A673 (cell line): ENCODE data around the gene HEPACAM2. TPM values are rescaled to one million over a fixed set of nuclear protein-coding genes. Genes with fewer than 3 reads are reported as not detected.

Experiments used
- BruUV-seq: library from RNA; stranded (reverse); fragments of 400-500 nt; replicated peaks from 2 replicates; lab custom pipeline; 2021; lab: Mats Ljungman, UMichigan
- CTCF ChIA-PET: fragments of 300-600 bp; sonication (Branson Sonifier 250); formaldehyde crosslinking; loops from one replicate; lab custom pipeline; 2022; ENCODE audit warnings: antibody characterized with exemption; lab: Charles Lee
- POLR2A ChIA-PET: fragments of 300-600 bp; sonication (Branson Sonifier 250); formaldehyde crosslinking; loops from one replicate; lab custom pipeline; 2022; ENCODE audit warnings: antibody characterized with exemption; ENCODE audit not compliant: low non-redundant PET; lab: Charles Lee
- DNase-seq: peaks from one replicate; pipeline ENCODE4 v3.0.0-alpha.2; 2015; ENCODE audit warnings: low spot score
- H3K27ac ChIP-seq: fragments of 200-600 bp; sonication (generic); 2 replicates; pipeline ENCODE4 v1.5.1; 2016; ENCODE audit warnings: mixed run types, low read depth, mild to moderate bottlenecking, mixed read lengths, antibody characterized with exemption, low read length; ENCODE audit not compliant: poor library complexity, severe bottlenecking
- H3K27me3 ChIP-seq: fragments of 200-600 bp; sonication (generic); replicated peaks from 2 replicates; pipeline ENCODE4 v1.6.1; 2017; ENCODE audit warnings: mixed run types, low read depth, mild to moderate bottlenecking, mixed read lengths, antibody characterized with exemption, low read length; ENCODE audit not compliant: insufficient read depth, poor library complexity
- H3K36me3 ChIP-seq: fragments of 200-600 bp; sonication (generic); 2 replicates; pipeline ENCODE4 v1.6.1; 2016; ENCODE audit warnings: mixed run types, mild to moderate bottlenecking, mixed read lengths, antibody characterized with exemption, low read length; ENCODE audit not compliant: insufficient read depth, poor library complexity, severe bottlenecking
- H3K4me1 ChIP-seq: fragments of 200-600 bp; sonication (generic); 2 replicates; pipeline ENCODE4 v1.6.1; 2017; ENCODE audit warnings: mixed run types, mild to moderate bottlenecking, mixed read lengths, antibody characterized with exemption, low read length; ENCODE audit not compliant: insufficient read depth, poor library complexity, severe bottlenecking
- H3K4me3 ChIP-seq: fragments of 200-600 bp; sonication (generic); 2 replicates; pipeline ENCODE4 v1.5.1; 2016; ENCODE audit warnings: low read depth, mixed run types, mild to moderate bottlenecking, mixed read lengths, low read length; ENCODE audit not compliant: poor library complexity, severe bottlenecking
- H3K9me3 ChIP-seq: fragments of 200-600 bp; sonication (generic); 2 replicates; pipeline ENCODE4 v1.6.1; 2016; ENCODE audit warnings: mixed run types, low read depth, mild to moderate bottlenecking, mixed read lengths, antibody characterized with exemption, low read length; ENCODE audit not compliant: poor library complexity, severe bottlenecking
- CTCF ChIP-seq: fragments of 300-800, 200-600 bp; sonication (generic); conservative IDR thresholded peaks from 2 replicates; pipeline ENCODE4 v1.5.1; 2017; ENCODE audit warnings: low read depth, mild to moderate bottlenecking, antibody characterized with exemption, low read length, moderate library complexity, mixed read lengths
- EZH2 ChIP-seq: fragments of 200-600 bp; sonication (generic); IDR thresholded peaks from 2 replicates; pipeline ENCODE4 v1.6.1; 2017; ENCODE audit warnings: borderline replicate concordance, low read depth, mild to moderate bottlenecking, mixed read lengths, antibody characterized with exemption, low read length; ENCODE audit not compliant: poor library complexity, severe bottlenecking
- intact Hi-C: fragments of 100-400 bp; cut with micrococcal nuclease; formaldehyde crosslinking; loops from one replicate; pipeline ENCODE4 v1.10.0; 2022; ENCODE audit not compliant: unreplicated experiment
- total RNA-seq: library from RNA; stranded (reverse); gene quantifications from 2 replicates; pipeline ENCODE4 v1.2.3, GENCODE V29; 2021

The HEPACAM2 gene
- total RNA-seq, 1 experiment from 2014 or later, result not detected

DNA sequence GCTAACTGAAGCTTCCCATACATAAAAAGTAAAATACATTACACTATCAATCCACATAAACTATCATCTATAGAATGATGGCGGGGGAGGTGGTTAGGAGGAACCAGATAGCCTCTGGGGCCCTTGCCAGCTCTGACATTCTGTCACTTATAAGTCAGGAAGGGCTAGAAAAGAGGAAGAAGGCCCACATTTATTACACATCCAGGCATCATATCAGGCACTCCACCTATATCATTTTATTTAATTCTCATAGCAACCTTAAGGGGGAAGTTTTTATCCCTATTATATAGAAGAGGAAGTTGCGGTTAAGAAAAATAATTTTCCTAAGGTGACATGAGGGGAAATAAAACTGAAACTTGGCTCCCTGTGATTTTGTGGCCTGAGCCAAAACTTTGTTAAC is 29.9 kb downstream of the HEPACAM2 start:
- TF ChIP-seq EZH2 (no peak), CTCF (no peak)
- H3K4me3 ChIP-seq, result no peak overlapping the region
- no peak for DNase-seq
- ChIA-PET POLR2A (no interaction called here), CTCF (no interaction called here)
- H3K4me1 ChIP-seq, result no peaks in the 10 kb centered on the region
- peaks cover 58% of the 10 kb centered on the region for H3K27me3 ChIP-seq
- intact Hi-C loops, result no loop called here
- no peaks in the 10 kb centered on the region for H3K9me3 ChIP-seq
- no TSS peak for BruUV-seq
- no peaks in the 10 kb centered on the region for H3K36me3 ChIP-seq
- H3K27ac ChIP-seq, result no peak overlapping the region

DNA sequence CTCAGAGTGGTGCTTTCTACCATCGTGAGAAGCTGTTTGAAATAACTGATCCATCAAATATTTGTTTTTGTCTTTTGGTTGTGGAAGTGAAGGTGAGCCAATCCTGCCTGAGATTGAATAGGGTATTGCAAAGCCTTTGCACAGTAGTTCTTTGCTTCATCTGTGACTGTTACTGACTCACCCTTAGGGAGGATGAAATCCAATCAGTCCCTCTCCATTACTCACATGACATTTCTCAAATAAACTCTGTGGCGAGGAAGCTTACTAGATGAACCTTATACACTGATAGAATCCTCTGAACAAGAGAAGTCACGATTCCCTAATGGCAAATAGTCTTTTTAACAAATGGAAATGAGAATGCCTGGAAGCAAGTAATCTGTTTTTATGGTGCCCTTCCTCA is 31.9 kb downstream of the HEPACAM2 start:
- peaks cover 62% of the 10 kb centered on the region for H3K27me3 ChIP-seq
- intact Hi-C loops, result no loop called here
- no peak for TF ChIP-seq CTCF
- TF ChIP-seq EZH2, result no peak
- CTCF ChIA-PET, result no interaction called here
- POLR2A ChIA-PET, result no interaction called here
- DNase-seq, result no peak
- no peaks in the 10 kb centered on the region for H3K36me3 ChIP-seq
- H3K4me1 ChIP-seq, result no peaks in the 10 kb centered on the region
- BruUV-seq, result no TSS peak
- H3K27ac ChIP-seq, result no peak overlapping the region
- no peaks in the 10 kb centered on the region for H3K9me3 ChIP-seq
- H3K4me3 ChIP-seq, result no peak overlapping the region

DNA sequence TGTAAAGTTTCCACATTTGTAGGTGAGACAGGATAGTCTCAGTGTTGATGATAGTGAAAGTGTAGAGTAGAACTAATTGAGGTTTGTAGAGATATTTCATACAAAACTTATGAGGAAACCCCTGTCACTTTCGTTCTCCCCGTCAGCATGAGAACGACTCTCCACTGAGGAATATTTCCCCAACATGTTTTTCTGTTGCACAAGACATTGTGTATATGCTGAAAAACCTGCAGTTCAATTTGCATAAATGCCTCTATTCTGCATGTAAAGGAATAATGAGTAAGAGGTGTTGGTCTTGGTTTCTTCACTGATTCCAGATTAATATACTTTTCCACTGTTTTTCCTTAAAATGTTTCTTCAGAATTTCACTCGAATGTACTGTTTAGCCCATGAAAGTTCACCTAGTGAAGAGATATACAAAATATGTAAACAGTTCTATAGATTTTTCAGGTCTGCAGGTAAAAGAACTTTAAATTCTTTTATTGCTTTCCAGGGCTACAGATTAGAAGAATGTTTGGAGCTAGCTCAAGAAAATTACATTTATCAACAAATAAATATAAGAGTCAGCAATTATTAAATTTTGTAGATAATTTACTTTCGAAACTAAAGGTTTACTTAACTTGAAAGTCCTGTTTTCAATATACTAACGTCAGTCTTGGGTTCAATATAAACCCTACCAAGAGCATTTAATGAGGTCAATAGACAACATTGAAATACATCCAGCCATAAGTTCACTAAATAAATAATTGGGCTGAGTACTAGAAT is 37.2 kb downstream of the HEPACAM2 start:
- DNase-seq, result no peak
- no peak for TF ChIP-seq EZH2
- TF ChIP-seq CTCF, result no peak
- no peaks in the 10 kb centered on the region for H3K4me1 ChIP-seq
- H3K27me3 ChIP-seq, result peaks cover 69% of the 10 kb centered on the region
- POLR2A ChIA-PET, result no interaction called here
- CTCF ChIA-PET, result no interaction called here
- H3K27ac ChIP-seq, result no peak overlapping the region
- no peak overlapping the region for H3K4me3 ChIP-seq
- no peaks in the 10 kb centered on the region for H3K9me3 ChIP-seq
- no peaks in the 10 kb centered on the region for H3K36me3 ChIP-seq
- intact Hi-C loops, result no loop called here
- no TSS peak for BruUV-seq
